ENCODE data around the gene TAMM41.
"Not testable (repeated sequence)": the region's sequence is repeated elsewhere in the genome, so short reads cannot be mapped to it uniquely, and the experiment has no call there.

Gene TAMM41

DNA sequence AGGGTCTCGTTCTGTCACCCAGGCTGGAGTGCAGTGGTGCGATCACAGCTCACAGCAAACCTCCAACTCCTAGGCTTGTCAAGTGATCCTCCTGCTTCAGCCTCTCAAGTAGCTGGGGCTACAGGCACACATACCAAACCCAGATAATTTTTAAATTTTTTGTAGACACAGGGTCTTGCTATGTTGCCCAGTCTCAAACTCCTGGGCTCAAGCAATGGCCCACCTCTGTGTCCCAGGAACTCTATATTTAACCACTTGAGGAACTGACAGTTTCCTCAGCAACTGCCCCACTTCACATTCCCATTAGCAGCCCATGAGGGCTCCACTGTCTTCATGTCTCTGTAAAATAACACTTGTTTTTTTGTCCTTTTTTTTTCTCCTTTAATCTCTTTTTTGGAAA lies 68.4 kb downstream of the TAMM41 start:
- no peak for DNase-seq
- Histone ChIP-seq H3K27me3 (replicated peaks; ENCODE audit: insufficient read depth, low read length) (no peaks in the 10 kb centered on the region), H3K4me2 (ENCODE audit: low read depth, low read length) (no peak overlapping the region), H3F3A (ENCODE audit: insufficient read depth, low read length) (no peaks in the 10 kb centered on the region), H4K20me1 (ENCODE audit: insufficient read depth, low read length) (no peaks in the 10 kb centered on the region), H3K79me2 (ENCODE audit: low read length) (no peaks in the 10 kb centered on the region), H3K4me1 (ENCODE audit: low read length) (no peaks in the 10 kb centered on the region), H3K9ac (ENCODE audit: low read length) (no peak overlapping the region), H3K4me3 (ENCODE audit: low read length) (no peak overlapping the region), H3K9me3 (replicated peaks; ENCODE audit: insufficient read depth, low read length) (no peaks in the 10 kb centered on the region), H3K36me3 (replicated peaks; ENCODE audit: insufficient read depth, low read length) (no peaks in the 10 kb centered on the region), H3K27ac (ENCODE audit: low read length) (no peak overlapping the region), H2AFZ (ENCODE audit: low read length) (no peak overlapping the region), H3K9me2 (replicated peaks; ENCODE audit: insufficient read depth, low read length) (no peaks in the 10 kb centered on the region)
- no peak for TF ChIP-seq EZH2 (optimal IDR thresholded peaks at IDR 0.05; ENCODE audit: low read depth, low read length)

DNA sequence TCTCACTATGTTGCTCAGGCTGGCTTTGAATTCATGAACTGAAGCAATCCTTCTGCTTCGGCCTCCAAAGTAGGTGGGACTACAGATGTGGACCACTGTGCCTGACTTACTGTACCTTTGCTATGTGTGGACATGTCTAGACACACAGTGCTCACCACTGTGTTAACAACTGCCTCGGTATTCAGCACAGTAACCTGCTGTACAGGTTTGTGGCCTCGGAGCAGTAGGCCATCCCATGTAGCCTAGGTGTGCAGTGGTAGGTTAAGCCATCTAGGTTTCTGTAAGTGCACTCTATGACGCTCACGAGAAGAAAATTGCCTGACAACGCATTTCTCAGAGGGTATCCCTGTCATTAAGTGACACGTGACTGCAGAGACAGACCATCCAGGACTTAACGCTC lies 70.3 kb downstream of the TAMM41 start:
- TF ChIP-seq, protein P1, sequence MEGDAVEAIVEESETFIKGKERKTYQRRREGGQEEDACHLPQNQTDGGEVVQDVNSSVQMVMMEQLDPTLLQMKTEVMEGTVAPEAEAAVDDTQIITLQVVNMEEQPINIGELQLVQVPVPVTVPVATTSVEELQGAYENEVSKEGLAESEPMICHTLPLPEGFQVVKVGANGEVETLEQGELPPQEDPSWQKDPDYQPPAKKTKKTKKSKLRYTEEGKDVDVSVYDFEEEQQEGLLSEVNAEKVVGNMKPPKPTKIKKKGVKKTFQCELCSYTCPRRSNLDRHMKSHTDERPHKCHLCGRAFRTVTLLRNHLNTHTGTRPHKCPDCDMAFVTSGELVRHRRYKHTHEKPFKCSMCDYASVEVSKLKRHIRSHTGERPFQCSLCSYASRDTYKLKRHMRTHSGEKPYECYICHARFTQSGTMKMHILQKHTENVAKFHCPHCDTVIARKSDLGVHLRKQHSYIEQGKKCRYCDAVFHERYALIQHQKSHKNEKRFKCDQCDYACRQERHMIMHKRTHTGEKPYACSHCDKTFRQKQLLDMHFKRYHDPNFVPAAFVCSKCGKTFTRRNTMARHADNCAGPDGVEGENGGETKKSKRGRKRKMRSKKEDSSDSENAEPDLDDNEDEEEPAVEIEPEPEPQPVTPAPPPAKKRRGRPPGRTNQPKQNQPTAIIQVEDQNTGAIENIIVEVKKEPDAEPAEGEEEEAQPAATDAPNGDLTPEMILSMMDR (IDR thresholded peaks at IDR 0.05; ENCODE audit: low read length) = no peak
- no peak for TF ChIP-seq EZH2phosphoT487 (IDR thresholded peaks at IDR 0.05; ENCODE audit: low read length)

DNA sequence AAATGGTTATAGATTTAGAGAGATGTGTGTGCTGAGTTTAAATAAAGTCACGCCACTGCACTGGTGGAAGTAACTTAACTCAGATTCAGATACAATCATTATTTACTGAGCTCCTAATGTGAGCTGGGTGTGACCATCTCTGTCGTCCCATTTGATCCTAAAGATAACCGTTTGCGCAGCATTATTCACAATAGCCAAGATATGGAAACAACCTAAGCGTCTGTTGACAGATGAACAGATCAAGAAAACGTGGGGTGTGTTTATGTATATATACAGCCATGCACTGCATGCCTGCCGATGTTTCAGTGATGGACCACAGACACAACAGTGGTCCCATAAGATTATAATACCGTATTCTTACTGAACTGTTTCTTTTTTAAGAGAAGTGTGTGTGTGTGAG lies 71.2 kb downstream of the TAMM41 start:
- Histone ChIP-seq H3K4me3 (ENCODE audit: low read length) (no peak overlapping the region), H4K20me1 (ENCODE audit: insufficient read depth, low read length) (no peaks in the 10 kb centered on the region), H3F3A (ENCODE audit: insufficient read depth, low read length) (no peaks in the 10 kb centered on the region), H3K27me3 (replicated peaks; ENCODE audit: insufficient read depth, low read length) (no peaks in the 10 kb centered on the region), H3K9me3 (replicated peaks; ENCODE audit: insufficient read depth, low read length) (no peaks in the 10 kb centered on the region), H3K27ac (ENCODE audit: low read length) (no peak overlapping the region), H3K79me2 (ENCODE audit: low read length) (no peaks in the 10 kb centered on the region), H3K9ac (ENCODE audit: low read length) (no peak overlapping the region), H3K4me1 (ENCODE audit: low read length) (0 out of 2 replicates have a peak, but pooled peaks cover 3% of the 10 kb centered on the region), H2AFZ (ENCODE audit: low read length) (no peak overlapping the region), H3K36me3 (replicated peaks; ENCODE audit: insufficient read depth, low read length) (no peaks in the 10 kb centered on the region), H3K9me2 (replicated peaks; ENCODE audit: insufficient read depth, low read length) (no peaks in the 10 kb centered on the region), H3K4me2 (ENCODE audit: low read depth, low read length) (no peak overlapping the region)
- no peak for DNase-seq
- TF ChIP-seq, protein P1 (IDR thresholded peaks at IDR 0.05; ENCODE audit: low read length) = no peak
- TF ChIP-seq EZH2phosphoT487 (IDR thresholded peaks at IDR 0.05; ENCODE audit: low read length) = no peak
- no peak for TF ChIP-seq EZH2 (optimal IDR thresholded peaks at IDR 0.05; ENCODE audit: low read depth, low read length)

More for the DNA sequence above, 70.3 kb downstream of the TAMM41 start:
- no peaks in the 10 kb centered on the region for H3K9me3 ChIP-seq (replicated peaks; ENCODE audit: insufficient read depth, low read length)
- H3K36me3 ChIP-seq (replicated peaks; ENCODE audit: insufficient read depth, low read length) = no peaks in the 10 kb centered on the region
- no peak overlapping the region for H3K4me2 ChIP-seq (ENCODE audit: low read depth, low read length)
- no peaks in the 10 kb centered on the region for H3K27me3 ChIP-seq (replicated peaks; ENCODE audit: insufficient read depth, low read length)
- no peaks in the 10 kb centered on the region for H3F3A ChIP-seq (ENCODE audit: insufficient read depth, low read length)
- H3K4me3 ChIP-seq (ENCODE audit: low read length) = no peak overlapping the region
- H3K9ac ChIP-seq (ENCODE audit: low read length) = no peak overlapping the region
- H4K20me1 ChIP-seq (ENCODE audit: insufficient read depth, low read length) = no peaks in the 10 kb centered on the region
- H3K27ac ChIP-seq (ENCODE audit: low read length) = no peak overlapping the region
- no peaks in the 10 kb centered on the region for H3K79me2 ChIP-seq (ENCODE audit: low read length)
- no peaks in the 10 kb centered on the region for H3K9me2 ChIP-seq (replicated peaks; ENCODE audit: insufficient read depth, low read length)
- H2AFZ ChIP-seq (ENCODE audit: low read length) = no peak overlapping the region
- DNase-seq = no peak
- H3K4me1 ChIP-seq (ENCODE audit: low read length) = no peaks in the 10 kb centered on the region

DNA sequence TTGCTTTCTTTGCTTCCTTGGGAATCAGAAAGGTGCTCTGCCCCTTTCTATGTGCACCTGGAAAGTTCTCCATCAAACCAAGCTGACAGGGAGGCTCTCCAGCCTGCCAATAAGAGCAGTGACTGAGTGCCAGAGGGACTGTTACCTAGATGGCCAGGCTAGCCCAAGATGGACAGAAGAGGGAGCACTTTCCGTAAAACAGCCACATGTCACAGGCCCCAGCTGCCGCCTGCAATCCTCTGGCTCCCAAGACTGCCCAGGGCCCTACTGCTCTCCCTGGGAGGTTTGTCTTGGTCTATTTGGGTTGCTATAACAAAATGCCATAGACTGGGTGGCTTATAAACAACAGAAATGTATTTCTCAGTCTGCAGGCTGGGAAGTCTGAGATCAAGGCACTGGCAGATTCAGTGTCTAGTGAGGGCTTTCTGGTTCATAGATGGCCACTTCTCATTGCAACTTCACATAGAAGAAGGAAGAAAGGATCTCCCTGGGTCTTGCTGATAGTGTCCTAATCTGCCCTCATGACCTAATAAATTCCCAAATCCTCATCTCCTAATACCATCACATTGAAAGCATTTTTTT lies 72.3 kb downstream of the TAMM41 start:
- Histone ChIP-seq H3K9ac (ENCODE audit: low read length) (no peak overlapping the region), H3F3A (ENCODE audit: insufficient read depth, low read length) (no peaks in the 10 kb centered on the region), H2AFZ (ENCODE audit: low read length) (no peak overlapping the region), H3K27me3 (replicated peaks; ENCODE audit: insufficient read depth, low read length) (no peaks in the 10 kb centered on the region), H3K4me1 (ENCODE audit: low read length) (peaks cover 10% of the 10 kb centered on the region; the same call in 1 of the 2 replicates), H3K4me3 (ENCODE audit: low read length) (no peak overlapping the region), H3K36me3 (replicated peaks; ENCODE audit: insufficient read depth, low read length) (no peaks in the 10 kb centered on the region), H3K9me3 (replicated peaks; ENCODE audit: insufficient read depth, low read length) (no peaks in the 10 kb centered on the region), H3K4me2 (ENCODE audit: low read depth, low read length) (no peak overlapping the region), H3K79me2 (ENCODE audit: low read length) (no peaks in the 10 kb centered on the region), H3K9me2 (replicated peaks; ENCODE audit: insufficient read depth, low read length) (no peaks in the 10 kb centered on the region), H3K27ac (ENCODE audit: low read length) (no peak overlapping the region), H4K20me1 (ENCODE audit: insufficient read depth, low read length) (no peaks in the 10 kb centered on the region)
- DNase-seq = no peak
- TF ChIP-seq EZH2 (optimal IDR thresholded peaks at IDR 0.05; ENCODE audit: low read depth, low read length) (no peak), EZH2phosphoT487 (IDR thresholded peaks at IDR 0.05; ENCODE audit: low read length) (no peak)
- TF ChIP-seq, protein P1 (IDR thresholded peaks at IDR 0.05; ENCODE audit: low read length) = no peak

DNA sequence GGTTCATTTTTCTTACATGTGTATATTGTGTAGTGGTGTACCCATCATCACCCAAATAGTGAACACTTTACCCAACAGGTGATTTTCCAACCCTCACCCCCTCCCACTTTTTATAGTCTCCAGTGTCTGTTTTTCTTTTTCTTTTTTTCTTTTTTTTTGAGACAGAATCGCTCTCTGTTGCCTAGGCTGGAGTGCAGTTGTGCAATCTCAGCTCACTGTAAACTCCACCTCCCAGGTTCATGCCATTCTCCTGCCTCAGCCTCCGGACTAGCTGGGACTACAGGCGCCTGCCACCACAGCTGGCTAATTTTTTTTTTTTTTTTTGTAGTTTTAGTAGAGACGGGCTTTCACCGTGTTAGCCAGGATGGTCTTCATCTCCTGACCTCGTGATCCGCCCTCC lies 74.8 kb downstream of the TAMM41 start:
- not testable (repeated sequence) for H3K27me3 ChIP-seq (replicated peaks; ENCODE audit: insufficient read depth, low read length); H3K27ac ChIP-seq (ENCODE audit: low read length); H3K36me3 ChIP-seq (replicated peaks; ENCODE audit: insufficient read depth, low read length); H3K9ac ChIP-seq (ENCODE audit: low read length); H4K20me1 ChIP-seq (ENCODE audit: insufficient read depth, low read length); H3K79me2 ChIP-seq (ENCODE audit: low read length); H3K9me3 ChIP-seq (replicated peaks; ENCODE audit: insufficient read depth, low read length); H3K9me2 ChIP-seq (replicated peaks; ENCODE audit: insufficient read depth, low read length); H3K4me3 ChIP-seq (ENCODE audit: low read length); DNase-seq; H3F3A ChIP-seq (ENCODE audit: insufficient read depth, low read length); H2AFZ ChIP-seq (ENCODE audit: low read length); H3K4me2 ChIP-seq (ENCODE audit: low read depth, low read length); H3K4me1 ChIP-seq (ENCODE audit: low read length)

All from MM.1S (cell line).